Measurements from ENCODE around the gene RAMP1. TPM values are rescaled to one million over a fixed set of nuclear protein-coding genes. Genes with fewer than 3 reads are reported as not detected.

Gene RAMP1
- 2.3 and 3.7 TPM in 2 replicates for total RNA-seq

DNA sequence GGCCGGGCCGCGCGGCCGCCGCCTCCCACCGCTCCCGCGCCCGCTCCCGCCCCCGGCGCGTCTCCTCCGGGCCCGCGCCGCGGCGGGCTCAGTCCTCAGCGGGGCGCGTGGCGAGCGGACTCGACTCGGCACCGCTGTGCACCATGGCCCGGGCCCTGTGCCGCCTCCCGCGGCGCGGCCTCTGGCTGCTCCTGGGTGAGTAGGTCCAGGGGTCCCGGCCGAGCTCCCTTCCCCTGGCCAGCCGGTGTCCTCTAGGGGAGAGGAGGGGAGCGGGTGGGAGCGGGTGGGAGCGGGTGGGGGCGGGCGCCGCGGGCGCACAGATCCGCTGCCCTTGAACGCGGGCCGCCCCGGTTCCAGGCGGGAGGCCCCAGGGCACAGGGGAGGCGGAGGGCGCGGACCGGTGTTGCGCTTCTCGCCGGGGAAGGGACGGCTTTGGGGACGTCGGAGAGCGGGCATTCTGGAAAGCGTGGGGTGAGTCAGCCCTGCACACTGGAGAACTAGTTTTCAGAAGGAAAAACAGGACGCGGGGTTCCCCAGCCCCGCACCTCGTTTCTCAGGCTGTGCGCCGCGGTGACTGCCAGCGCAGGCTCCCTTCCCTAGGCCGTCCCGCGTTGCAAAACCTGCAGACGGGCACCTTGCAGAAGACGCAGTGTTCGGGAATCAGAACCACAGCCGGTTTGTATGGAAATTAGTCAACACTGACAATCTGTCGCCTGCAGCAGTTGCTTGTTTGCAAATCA, at the start of gene RAMP1:
Gene RAMP1, plus strand, starts transcription at position 91 of the 740 bp plus-strand sequence. Its CDS starts 53 bp downstream, at position 144.

Other genes starting within 250 kb of the RAMP1 start
- gene LRRFIP1, start 232.0 kb upstream of the RAMP1 start, total RNA-seq: 58.2 and 85.9 TPM in 2 replicates
- gene RBM44, start 60.8 kb upstream of the RAMP1 start, total RNA-seq: 0.33 and 0.36 TPM in 2 replicates
- gene UBE2F, start 107.4 kb downstream of the RAMP1 start, total RNA-seq: 35.6 and 38.1 TPM in 2 replicates
- gene SCLY, start 201.4 kb downstream of the RAMP1 start, total RNA-seq: 11.7 and 18.3 TPM in 2 replicates
- 1.9 and 2.5 TPM in 2 replicates for gene ESPNL, start 240.7 kb downstream of the RAMP1 start, total RNA-seq